GM19468 (cell line): Measurements from ENCODE around the gene CFAP119.

Experiments
- ATAC-seq: cut with Tn5 transposase; IDR thresholded peaks from one replicate; pipeline ENCODE4 v1.9.1; 2021; ENCODE audit warnings: mild to moderate bottlenecking, moderate library complexity, moderate number of reproducible peaks; ENCODE audit not compliant: unreplicated experiment; ENCODE audit errors: extremely low read depth

The CFAP119 gene

DNA sequence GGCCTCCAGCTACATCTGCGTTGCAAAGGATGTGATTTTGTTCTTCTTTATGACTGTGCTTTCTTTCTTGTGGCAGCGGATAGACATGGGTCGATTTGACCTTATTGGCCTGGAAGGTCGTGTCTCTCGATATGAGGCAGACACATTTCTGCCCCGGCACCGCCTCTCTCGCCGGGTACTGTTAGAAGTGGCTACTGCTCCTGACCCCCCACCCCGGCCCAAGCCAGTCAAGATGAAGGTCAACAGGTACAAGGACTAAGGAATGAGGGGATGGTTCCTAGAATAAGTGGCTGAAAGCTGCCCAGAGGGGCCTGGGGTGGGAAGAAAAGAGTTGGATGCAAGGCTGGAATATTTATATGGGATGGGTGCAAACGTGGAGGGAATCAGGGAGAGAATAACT, 41.8 kb downstream of the CFAP119 start:
- no peak for ATAC-seq

DNA sequence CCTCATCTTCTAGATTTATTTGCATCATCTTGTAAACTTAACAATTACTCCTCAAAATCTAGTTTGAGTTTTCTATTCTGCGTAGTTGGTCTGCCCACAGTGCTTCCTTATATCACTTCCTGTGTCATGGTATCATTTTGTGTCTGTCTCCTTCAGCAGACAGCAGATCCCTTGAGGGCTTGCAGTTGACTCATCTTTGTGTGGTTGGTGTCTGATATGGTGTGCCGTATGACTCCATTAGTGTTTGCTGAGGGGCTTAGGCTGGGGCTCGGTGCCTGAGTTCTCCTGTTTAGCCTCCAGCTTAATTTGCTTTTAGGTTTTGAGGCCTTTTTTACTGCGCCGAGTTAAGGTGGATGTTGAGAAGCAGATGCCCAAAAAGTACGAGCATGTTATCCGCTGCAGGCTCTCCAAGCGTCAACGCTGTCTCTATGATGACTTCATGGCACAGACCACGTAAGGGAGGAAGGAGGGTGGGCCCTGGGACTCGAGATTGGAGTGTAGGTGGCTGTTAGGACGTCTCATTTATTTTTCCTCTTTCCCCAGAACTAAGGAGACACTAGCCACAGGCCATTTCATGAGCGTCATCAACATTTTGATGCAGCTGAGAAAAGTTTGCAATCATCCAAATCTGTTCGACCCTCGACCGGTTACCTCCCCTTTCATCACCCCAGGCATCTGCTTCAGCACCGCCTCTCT, 46.0 kb downstream of the CFAP119 start:
- no peak for ATAC-seq

DNA sequence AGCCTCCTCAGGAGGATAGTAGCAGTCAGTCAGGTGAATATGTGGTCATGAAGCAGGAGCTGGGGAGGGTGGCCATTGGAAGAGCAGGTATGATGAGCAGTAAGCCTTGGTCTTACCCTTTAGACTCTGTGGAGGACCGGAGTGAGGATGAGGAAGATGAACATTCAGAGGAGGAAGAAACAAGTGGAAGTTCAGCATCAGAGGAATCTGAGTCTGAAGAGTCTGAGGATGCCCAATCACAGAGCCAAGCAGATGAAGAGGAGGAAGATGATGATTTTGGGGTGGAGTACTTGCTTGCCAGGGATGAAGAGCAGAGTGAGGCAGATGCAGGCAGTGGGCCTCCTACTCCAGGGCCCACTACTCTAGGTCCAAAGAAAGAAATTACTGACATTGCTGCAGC, 50.1 kb downstream of the CFAP119 start:
- ATAC-seq = no peak

GRCh38 chr16:30710971-30711370, 50.9 kb downstream of the CFAP119 start:
- no peak for ATAC-seq
